NCI-H2171 (cell line): ENCODE data around the gene CDK11A.
"Not testable (repeated sequence)": the region's sequence is repeated elsewhere in the genome, so short reads cannot be mapped to it uniquely, and the experiment has no call there.

Source experiments
- DNase-seq: peaks from one replicate; lab custom pipeline; 2025; lab: John Stamatoyannopoulos, UW

Gene CDK11A

GRCh38 chr1:1662830-1663560 lies 61.2 kb downstream of the CDK11A start:
- DNase-seq, result not testable (repeated sequence)

- not testable (repeated sequence) for DNase-seq
Measured at GRCh38 chr1:1662392-1662791, 61.8 kb downstream of the CDK11A start.

DNA sequence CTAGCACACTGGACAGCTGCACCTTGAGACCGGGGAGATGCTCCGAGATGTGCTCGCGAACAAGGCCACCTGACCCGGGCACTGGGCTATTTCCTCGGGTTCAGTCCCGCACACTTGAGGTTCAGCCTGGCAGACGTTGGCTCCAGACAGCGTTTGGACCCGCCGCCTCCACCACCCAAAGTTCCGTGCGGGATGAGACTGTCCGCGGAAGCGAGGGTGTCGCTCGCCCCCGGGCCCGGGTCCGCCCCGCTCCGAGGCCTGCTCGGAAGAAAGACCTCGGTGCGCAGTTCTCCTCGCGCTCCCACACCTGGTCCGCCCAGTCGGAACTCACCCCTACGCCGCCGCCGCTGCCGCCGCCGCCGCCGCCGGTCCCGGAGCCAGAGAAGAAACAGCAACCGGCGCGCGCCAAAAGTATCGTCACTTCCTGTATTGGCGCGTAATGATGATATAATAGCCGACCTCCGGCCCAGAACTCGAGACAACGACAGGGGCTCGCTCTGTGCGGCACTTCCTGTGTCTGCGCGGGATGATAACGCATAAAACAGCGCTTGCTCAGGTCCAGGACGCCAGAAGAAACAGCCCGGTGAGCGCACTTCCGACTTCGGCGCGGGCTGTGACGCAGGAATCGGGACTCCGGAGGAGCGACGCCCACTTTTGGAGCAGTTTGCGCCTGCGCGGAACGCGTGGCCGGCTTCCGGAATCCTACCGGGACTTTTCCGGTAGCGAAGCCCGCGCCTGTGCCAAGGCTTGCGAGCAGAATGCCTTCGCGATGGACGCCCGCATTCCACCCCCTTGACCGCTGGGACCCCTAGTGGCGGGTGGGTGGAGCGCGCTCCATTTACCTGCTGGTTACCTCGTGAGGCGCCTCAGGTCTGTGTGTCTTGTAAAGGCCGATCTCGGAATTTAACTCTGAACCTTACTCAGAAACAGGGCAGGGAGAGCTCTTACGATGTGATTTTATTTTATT lies 65.3 kb downstream of the CDK11A start, which contains the start of gene CDK11B:
Gene CDK11B (minus strand): TSS at position 422 of the 967 bp plus-strand sequence. CDS start 1,519 bp downstream, outside the sequence.
- peak; percentile 92 for DNase-seq
